Endothelial cell (in vitro differentiated cells): ENCODE results near the gene CHD1L. TPM values are rescaled to one million over a fixed set of nuclear protein-coding genes. Genes with fewer than 3 reads are reported as not detected.
"Not testable (repeated sequence)": the region's sequence is repeated elsewhere in the genome, so short reads cannot be mapped to it uniquely, and the experiment has no call there.

Source experiments
- DNase-seq: peaks from one replicate; pipeline ENCODE4 v3.0.0; 2021; ENCODE audit warnings: low spot score
- H3K27ac Mint-ChIP-seq: one replicate; pipeline ENCODE4 v1.8.0; 2021; ENCODE audit warnings: mixed read lengths, inconsistent platforms; ENCODE audit not compliant: unreplicated experiment
- H3K27me3 Mint-ChIP-seq: one replicate; pipeline ENCODE4 v1.8.0; 2021; ENCODE audit warnings: mild to moderate bottlenecking, moderate library complexity, mixed read lengths, inconsistent platforms; ENCODE audit not compliant: unreplicated experiment
- H3K36me3 Mint-ChIP-seq: one replicate; pipeline ENCODE4 v1.8.0; 2021; ENCODE audit warnings: mild to moderate bottlenecking, low read depth, mixed read lengths, inconsistent platforms; ENCODE audit not compliant: unreplicated experiment
- H3K4me1 Mint-ChIP-seq: one replicate; pipeline ENCODE4 v1.8.0; 2021; ENCODE audit warnings: mild to moderate bottlenecking, mixed read lengths, inconsistent platforms; ENCODE audit not compliant: unreplicated experiment
- H3K4me3 Mint-ChIP-seq: one replicate; pipeline ENCODE4 v1.8.0; 2021; ENCODE audit warnings: mild to moderate bottlenecking, mixed read lengths, inconsistent platforms; ENCODE audit not compliant: unreplicated experiment
- H3K9me3 Mint-ChIP-seq: one replicate; pipeline ENCODE4 v1.8.0; 2021; ENCODE audit warnings: mixed read lengths, inconsistent platforms; ENCODE audit not compliant: unreplicated experiment
- total RNA-seq: library from RNA; stranded (reverse); fragmentation: NEBNext Ultra II Directional; extraction: Animal tissue kit (Norgen Biotek cat#: 25700); gene quantifications from one replicate; pipeline ENCODE4 v1.2.1, GENCODE V29; 2021; ENCODE audit not compliant: unreplicated experiment
- TF ChIP-seq, protein P1 (sequence below): fragments of 200-600 bp; sonication (generic); IDR thresholded peaks from one replicate; pipeline ENCODE4 v1.5.0; 2021; ENCODE audit warnings: antibody characterized with exemption; ENCODE audit not compliant: unreplicated experiment

Gene CHD1L
- total RNA-seq, 1 donor from 2014 or later: 88.2 TPM

DNA sequence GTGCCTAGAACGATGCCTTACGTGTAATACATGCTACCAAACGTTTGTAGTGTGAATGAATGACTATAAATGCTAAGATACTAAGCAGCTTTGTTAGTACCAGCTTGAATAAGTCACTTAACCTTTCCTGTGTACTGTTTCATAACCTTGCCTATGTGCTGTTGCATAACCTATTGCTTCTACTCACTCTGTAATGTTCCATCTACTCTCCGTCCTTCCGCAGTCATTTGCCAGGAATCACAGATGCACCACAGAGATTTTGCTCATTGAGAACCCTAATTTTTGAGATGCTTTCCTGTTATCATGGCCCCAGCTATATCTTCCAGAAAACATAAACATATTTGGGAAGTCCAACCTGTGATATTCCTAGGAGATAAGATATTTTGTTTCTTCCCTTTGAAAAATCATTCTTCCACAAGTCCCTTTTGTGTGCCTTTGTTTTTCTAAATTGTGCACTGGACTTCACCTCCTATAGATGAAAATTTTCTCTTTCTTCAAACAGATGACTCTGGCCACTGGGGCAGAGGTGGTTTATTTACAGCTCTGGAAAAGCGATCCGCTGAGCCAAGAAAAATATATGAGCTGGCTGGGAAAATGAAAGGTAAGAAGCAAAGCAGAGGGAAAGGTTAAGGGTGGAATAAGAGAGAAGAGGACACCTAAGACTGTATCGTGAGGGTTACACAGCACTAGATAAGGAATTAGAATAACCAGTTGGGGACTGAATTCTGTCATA is 44.8 kb downstream of the CHD1L start:
- no peak for DNase-seq

GRCh38 chr1:147292012-147292411 is 49.5 kb downstream of the CHD1L start:
- peaks cover 2% of the 10 kb centered on the region for H3K27me3 Mint-ChIP-seq
- no peaks in the 10 kb centered on the region for H3K9me3 Mint-ChIP-seq
- no peak overlapping the region for H3K27ac Mint-ChIP-seq
- no peak overlapping the region for H3K4me3 Mint-ChIP-seq
- H3K4me1 Mint-ChIP-seq: no peaks in the 10 kb centered on the region
- H3K36me3 Mint-ChIP-seq: peaks cover 80% of the 10 kb centered on the region
- TF ChIP-seq, protein P1, sequence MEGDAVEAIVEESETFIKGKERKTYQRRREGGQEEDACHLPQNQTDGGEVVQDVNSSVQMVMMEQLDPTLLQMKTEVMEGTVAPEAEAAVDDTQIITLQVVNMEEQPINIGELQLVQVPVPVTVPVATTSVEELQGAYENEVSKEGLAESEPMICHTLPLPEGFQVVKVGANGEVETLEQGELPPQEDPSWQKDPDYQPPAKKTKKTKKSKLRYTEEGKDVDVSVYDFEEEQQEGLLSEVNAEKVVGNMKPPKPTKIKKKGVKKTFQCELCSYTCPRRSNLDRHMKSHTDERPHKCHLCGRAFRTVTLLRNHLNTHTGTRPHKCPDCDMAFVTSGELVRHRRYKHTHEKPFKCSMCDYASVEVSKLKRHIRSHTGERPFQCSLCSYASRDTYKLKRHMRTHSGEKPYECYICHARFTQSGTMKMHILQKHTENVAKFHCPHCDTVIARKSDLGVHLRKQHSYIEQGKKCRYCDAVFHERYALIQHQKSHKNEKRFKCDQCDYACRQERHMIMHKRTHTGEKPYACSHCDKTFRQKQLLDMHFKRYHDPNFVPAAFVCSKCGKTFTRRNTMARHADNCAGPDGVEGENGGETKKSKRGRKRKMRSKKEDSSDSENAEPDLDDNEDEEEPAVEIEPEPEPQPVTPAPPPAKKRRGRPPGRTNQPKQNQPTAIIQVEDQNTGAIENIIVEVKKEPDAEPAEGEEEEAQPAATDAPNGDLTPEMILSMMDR: no peak
- DNase-seq: no peak

More for the DNA sequence above, 44.8 kb downstream of the CHD1L start:
- TF ChIP-seq, protein P1: no peak
- Mint-ChIP-seq H3K4me1 (no peaks in the 10 kb centered on the region), H3K9me3 (no peaks in the 10 kb centered on the region), H3K36me3 (peaks cover 54% of the 10 kb centered on the region), H3K4me3 (no peak overlapping the region), H3K27me3 (peaks cover 2% of the 10 kb centered on the region), H3K27ac (no peak overlapping the region)

- TF ChIP-seq, protein P1: no peak
- Mint-ChIP-seq H3K9me3 (no peaks in the 10 kb centered on the region), H3K36me3 (peaks cover 81% of the 10 kb centered on the region), H3K27ac (peak overlapping the region; percentile 1), H3K27me3 (peaks cover 2% of the 10 kb centered on the region), H3K4me3 (no peak overlapping the region), H3K4me1 (no peaks in the 10 kb centered on the region)
- DNase-seq: no peak
Observed at GRCh38 chr1:147292631-147293251, 50.3 kb downstream of the CHD1L start.

DNA sequence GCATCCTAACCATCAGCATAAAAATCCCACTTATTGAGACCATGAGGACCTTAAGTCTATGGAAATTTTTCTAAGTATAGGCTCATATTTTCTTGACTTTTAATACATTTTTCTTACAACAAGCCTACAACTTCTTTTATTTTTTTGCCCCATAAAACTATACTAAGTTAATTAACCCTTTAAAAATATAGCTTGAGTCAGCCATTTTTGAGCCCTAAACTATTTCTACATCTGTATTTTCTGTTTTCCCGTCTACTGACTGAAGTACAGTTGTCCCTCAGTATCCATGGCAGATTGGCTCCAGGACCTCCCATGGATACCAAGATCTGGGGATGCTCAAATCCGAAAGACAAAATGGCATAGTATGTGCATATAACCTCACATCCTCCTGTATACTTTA is 55.0 kb downstream of the CHD1L start:
- Mint-ChIP-seq H3K27ac (no peak overlapping the region), H3K4me1 (no peaks in the 10 kb centered on the region), H3K27me3 (peaks cover 2% of the 10 kb centered on the region), H3K4me3 (no peak overlapping the region), H3K36me3 (peaks cover 97% of the 10 kb centered on the region), H3K9me3 (peaks cover 20% of the 10 kb centered on the region)
- TF ChIP-seq, protein P1: no peak
- no peak for DNase-seq

GRCh38 chr1:147305803-147306202 is 63.3 kb downstream of the CHD1L start:
- H3K27me3 Mint-ChIP-seq, H3K27ac Mint-ChIP-seq, H3K4me3 Mint-ChIP-seq, H3K4me1 Mint-ChIP-seq, DNase-seq: not testable (repeated sequence)
- H3K36me3 Mint-ChIP-seq: peaks cover 53% of the 10 kb centered on the region
- peaks cover 27% of the 10 kb centered on the region for H3K9me3 Mint-ChIP-seq
